Adrenal gland (tissue), 12 donors: ENCODE measurements around the gene MTIF2. TPM values are rescaled to one million over a fixed set of nuclear protein-coding genes. Genes with fewer than 3 reads are reported as not detected.
"Not testable (repeated sequence)": the region's sequence is repeated elsewhere in the genome, so short reads cannot be mapped to it uniquely, and the experiment has no call there.

Experiments used
- DNase-seq, 7 donors: peaks; one replicate each; pipeline ENCODE4 v3.0.0-alpha.2; 2019 to 2020
- H3K27ac ChIP-seq, 5 donors: fragments of 200-600 bp; sonication (generic) in 4 of 5; 1 replicate in 3 of 5; 2 replicates in 2 of 5; pipeline versions ENCODE4 v1.5.1 to v1.8.0; 2016 to 2020; ENCODE audit warnings: mild to moderate bottlenecking in 1 of 5
- H3K27me3 ChIP-seq: fragments of 200-600 bp; 2 replicates; pipeline ENCODE4 v1.8.0; 2021
- H3K36me3 ChIP-seq, 2 donors: fragments of 200-600 bp; replicated peaks in 1 of 2; 1 replicate in 1 of 2; 2 replicates in 1 of 2; pipeline versions ENCODE4 v1.5.1 to v1.8.0; 2018 to 2022
- H3K4me1 ChIP-seq, 2 donors: fragments of 200-600 bp; replicated peaks in 1 of 2; 1 replicate in 1 of 2; 2 replicates in 1 of 2; pipeline versions ENCODE4 v1.5.1 to v1.8.0; 2018 to 2021
- H3K4me3 ChIP-seq, 4 donors: fragments of 200-600 bp; sonication (generic) in 3 of 4; one replicate each; pipeline ENCODE4 v1.5.1; 2016 to 2018
- H3K9me3 ChIP-seq, 3 donors: fragments of 200-600 bp; sonication (generic) in 1 of 3; replicated peaks in 1 of 3; 1 replicate in 2 of 3; 2 replicates in 1 of 3; pipeline versions ENCODE4 v1.5.1 to v1.8.0; 2016 to 2021
- POLR2A ChIP-seq, 2 donors: fragments of 450-650 bp; IDR thresholded peaks; one replicate each; pipeline ENCODE4 v1.6.1; 2017; ENCODE audit warnings: antibody characterized with exemption in 2 of 2, mild to moderate bottlenecking in 2 of 2, moderate library complexity in 1 of 2
- WGBS, 4 donors: extraction: QIAGEN DNeasy Blood & Tissue Kit in 2 of 4; methylation state at CpG; one replicate each; pipeline versions ENCODE4 v1.1.5 to v1.1.7; 2013 to 2017; 5-methylcytosine and 5-hydroxymethylcytosine counted together
- intact Hi-C, 2 donors: fragments of 100-400 bp; cut with DNase I; formaldehyde crosslinking; loops; one replicate each; pipeline versions ENCODE4 v1.14.1 to v1.15.0; 2022 to 2023
- polyA plus RNA-seq, 3 donors: library from polyadenylated mRNA; stranded (reverse); fragments of 200-250 nt in 2 of 3; fragments of 350-450 nt in 1 of 3; fragmentation: Illumina TruSeq in 1 of 3; extraction: RNeasy Lipid Tissue Mini Kit (QIAGEN cat#74804) in 1 of 3; gene quantifications; one replicate each; pipeline ENCODE4 v1.2.3, GENCODE V29; 2013 to 2014
- total RNA-seq, 9 donors: library from RNA; depleted of rRNA in 4 of 9; stranded (reverse); fragments of >200 nt in 4 of 9; fragments of 120-200 nt in 1 of 9; fragmentation: NEBNext Ultra II Directional in 1 of 9; extraction: Animal tissue kit (Norgen Biotek cat#: 25700) in 1 of 9; gene quantifications; one replicate each; pipeline versions ENCODE4 v1.1.0 to v1.2.4, GENCODE V29; 2013 to 2023
- TF ChIP-seq, protein P1 (sequence below), 6 experiments: fragments of 450-650 bp in 4 of 6; fragments of 200-600 bp in 2 of 6; sonication (generic) in 1 of 6; IDR thresholded peaks; 1 replicate in 5 of 6; 2 replicates in 1 of 6; pipeline versions ENCODE4 v1.5.1 to v1.8.0; 2016 to 2021; ENCODE audit warnings: antibody characterized with exemption in 6 of 6, mild to moderate bottlenecking in 2 of 6, moderate library complexity in 1 of 6
- donor health status: healthy with polysubstance abuse.
- donor health status: Bipolar disorder and iron deficiency.
- donor health status: DM: yes; HTN: yes; CAD: no.
- donor health status: DM: no; HTN: no; CAD: no.
- donor health status: DM: no; HTN: no; CAD: no.
- donor health status: DM: yes; HTN: yes; CAD: no.

The MTIF2 gene
- total and polyA plus RNA-seq, 12 donors, result 18.2 to 47.4 (median 29.5) TPM

- 97 to 98% (median 98%) methylated on average over 12 of the region's 12 CpGs for WGBS, 4 donors
- H3K9me3 ChIP-seq, result no peaks in the 10 kb centered on the region
- H3K4me3 ChIP-seq, result peak overlapping the region in 2 of 4 donors; percentile 41 to 81
- H3K27ac ChIP-seq, result no peak overlapping the region
- H3K36me3 ChIP-seq, result no peaks in the 10 kb centered on the region
- H3K27me3 ChIP-seq, result no peaks in the 10 kb centered on the region
- intact Hi-C loops, result no loop called here
- DNase-seq, result no peak
- peaks cover 0 to 18% of the 10 kb centered on the region in 2 donors for H3K4me1 ChIP-seq
- TF ChIP-seq, protein P1, sequence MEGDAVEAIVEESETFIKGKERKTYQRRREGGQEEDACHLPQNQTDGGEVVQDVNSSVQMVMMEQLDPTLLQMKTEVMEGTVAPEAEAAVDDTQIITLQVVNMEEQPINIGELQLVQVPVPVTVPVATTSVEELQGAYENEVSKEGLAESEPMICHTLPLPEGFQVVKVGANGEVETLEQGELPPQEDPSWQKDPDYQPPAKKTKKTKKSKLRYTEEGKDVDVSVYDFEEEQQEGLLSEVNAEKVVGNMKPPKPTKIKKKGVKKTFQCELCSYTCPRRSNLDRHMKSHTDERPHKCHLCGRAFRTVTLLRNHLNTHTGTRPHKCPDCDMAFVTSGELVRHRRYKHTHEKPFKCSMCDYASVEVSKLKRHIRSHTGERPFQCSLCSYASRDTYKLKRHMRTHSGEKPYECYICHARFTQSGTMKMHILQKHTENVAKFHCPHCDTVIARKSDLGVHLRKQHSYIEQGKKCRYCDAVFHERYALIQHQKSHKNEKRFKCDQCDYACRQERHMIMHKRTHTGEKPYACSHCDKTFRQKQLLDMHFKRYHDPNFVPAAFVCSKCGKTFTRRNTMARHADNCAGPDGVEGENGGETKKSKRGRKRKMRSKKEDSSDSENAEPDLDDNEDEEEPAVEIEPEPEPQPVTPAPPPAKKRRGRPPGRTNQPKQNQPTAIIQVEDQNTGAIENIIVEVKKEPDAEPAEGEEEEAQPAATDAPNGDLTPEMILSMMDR (IDR thresholded peaks at IDR 0.05), result no peak
- no peak for TF ChIP-seq POLR2A (IDR thresholded peaks at IDR 0.05)
Measured at GRCh38 chr2:55283083-55283482, 14.1 kb upstream of the MTIF2 start.

- TF ChIP-seq POLR2A (IDR thresholded peaks at IDR 0.05), result peak; percentile 62 to 94
- TF ChIP-seq, protein P1 (IDR thresholded peaks at IDR 0.05), result peak in 1 of 6 experiments; percentile 21
- Histone ChIP-seq H3K27ac (peak overlapping the region; percentile 71 to 98 (median 85)), H3K36me3 (no peaks in the 10 kb centered on the region), H3K9me3 (no peaks in the 10 kb centered on the region), H3K27me3 (no peaks in the 10 kb centered on the region), H3K4me3 (peak overlapping the region; percentile 16 to 81 (median 40)), H3K4me1 (peaks cover 0 to 18% of the 10 kb centered on the region in 2 donors)
- intact Hi-C loops, result no loop called here
- DNase-seq, result peak; percentile 83 to 93 (median 90)
- 1 to 15% (median 2%) methylated on average over 6 to 60 of the region's 60 CpGs for WGBS, 4 donors
Measured at GRCh38 chr2:55282110-55282917, 13.3 kb upstream of the MTIF2 start.

- H3K9me3 ChIP-seq, DNase-seq, H3K36me3 ChIP-seq, H3K27me3 ChIP-seq, intact Hi-C loops, H3K27ac ChIP-seq: not testable (repeated sequence)
- WGBS, 4 donors, result 87 to 94% (median 91%) methylated on average over 5 of the region's 5 CpGs
- Histone ChIP-seq H3K4me3 (peak overlapping the region in 1 of 4 donors; percentile 81), H3K4me1 (peaks cover 0 to 18% of the 10 kb centered on the region in 2 donors)
Measured at GRCh38 chr2:55280851-55281546, 12.0 kb upstream of the MTIF2 start.

- intact Hi-C loops, H3K4me3 ChIP-seq, H3K27me3 ChIP-seq, H3K27ac ChIP-seq, H3K36me3 ChIP-seq, DNase-seq, H3K9me3 ChIP-seq: not testable (repeated sequence)
- 52 to 65% (median 58%) methylated on average over 7 of the region's 7 CpGs for WGBS, 4 donors
- H3K4me1 ChIP-seq, result peaks cover 0 to 16% of the 10 kb centered on the region in 2 donors
Measured at GRCh38 chr2:55279859-55280424, 10.9 kb upstream of the MTIF2 start.

- H3K27me3 ChIP-seq, H3K9me3 ChIP-seq, H3K27ac ChIP-seq, H3K4me3 ChIP-seq, intact Hi-C loops, DNase-seq, H3K36me3 ChIP-seq: not testable (repeated sequence)
- 46 to 54% (median 50%) methylated on average over 10 of the region's 10 CpGs for WGBS, 4 donors
- peaks cover 0 to 15% of the 10 kb centered on the region in 2 donors for H3K4me1 ChIP-seq
Measured at GRCh38 chr2:55279214-55279835, 10.3 kb upstream of the MTIF2 start.
